Right cardiac atrium (tissue), 5 donors: ENCODE measurements around the gene SLC44A5. TPM values are rescaled to one million over a fixed set of nuclear protein-coding genes. Genes with fewer than 3 reads are reported as not detected.
"Not testable (repeated sequence)": the region's sequence is repeated elsewhere in the genome, so short reads cannot be mapped to it uniquely, and the experiment has no call there.

Experiments used
- ATAC-seq, 2 donors: fragments of 200-7000 bp; cut with Tn5 transposase; one replicate each; pipeline versions ENCODE4 v1.8.0 to v1.9.1; 2020; ENCODE audit warnings: moderate library complexity in 2 of 2, mild to moderate bottlenecking in 1 of 2
- DNase-seq, 3 donors: peaks; one replicate each; pipeline ENCODE4 v3.0.0-alpha.2; 2020
- H3K27ac ChIP-seq: one replicate; pipeline ENCODE4 v1.5.1; 2013; ENCODE audit warnings: mild to moderate bottlenecking, low read length, control low read depth, moderate library complexity
- H3K27me3 ChIP-seq: one replicate; pipeline ENCODE4 v1.6.1; 2013; ENCODE audit not compliant: control insufficient read depth, insufficient read depth
- H3K4me1 ChIP-seq: one replicate; pipeline ENCODE4 v1.6.1; 2013; ENCODE audit warnings: low read length; ENCODE audit not compliant: control insufficient read depth, insufficient read depth
- H3K4me3 ChIP-seq: one replicate; pipeline ENCODE4 v1.5.1; 2013; ENCODE audit warnings: low read length, control low read depth
- H3K9me3 ChIP-seq: one replicate; pipeline ENCODE4 v1.6.1; 2013; ENCODE audit warnings: low read length; ENCODE audit not compliant: control insufficient read depth
- WGBS: extraction: QIAGEN DNeasy Blood & Tissue Kit; methylation state at CpG from one replicate; pipeline ENCODE4 v1.1.7; 2013; 5-methylcytosine and 5-hydroxymethylcytosine counted together
- intact Hi-C, 4 donors: fragments of 100-400 bp; cut with DNase I; formaldehyde crosslinking; loops; one replicate each; pipeline versions ENCODE4 v1.11.0 to v1.14.0; 2022 to 2023
- polyA plus RNA-seq: library from polyadenylated mRNA; stranded (reverse); fragments of 200-250 nt; gene quantifications from one replicate; pipeline ENCODE4 v1.2.3, GENCODE V29; 2013
- total RNA-seq, 4 donors: library from RNA; stranded (reverse); fragmentation: NEBNext Ultra II Directional; extraction: Animal tissue kit (Norgen Biotek cat#: 25700); gene quantifications; one replicate each; pipeline ENCODE4 v1.2.1, GENCODE V29; 2021
- donor health status: healthy with polysubstance abuse.
- donor health status: DM: no; HTN: yes; CAD: no.
- donor health status: DM: no; HTN: no; CAD: no.
- donor health status: DM: no; HTN: yes; CAD: no; lungs with severe emphysema.
- donor health status: DM: yes; HTN: yes; CAD: no.

The SLC44A5 gene
- total and polyA plus RNA-seq, 5 donors: 0.48 to 4.1 (median 1.2) TPM

GRCh38 chr1:75403147-75403646 lies 207.7 kb downstream of the SLC44A5 start:
- H3K27me3 ChIP-seq, H3K27ac ChIP-seq, H3K9me3 ChIP-seq, H3K4me3 ChIP-seq, intact Hi-C loops, H3K4me1 ChIP-seq, DNase-seq, ATAC-seq: not testable (repeated sequence)
- 66% methylated on average over 5 of the region's 5 CpGs for WGBS

DNA sequence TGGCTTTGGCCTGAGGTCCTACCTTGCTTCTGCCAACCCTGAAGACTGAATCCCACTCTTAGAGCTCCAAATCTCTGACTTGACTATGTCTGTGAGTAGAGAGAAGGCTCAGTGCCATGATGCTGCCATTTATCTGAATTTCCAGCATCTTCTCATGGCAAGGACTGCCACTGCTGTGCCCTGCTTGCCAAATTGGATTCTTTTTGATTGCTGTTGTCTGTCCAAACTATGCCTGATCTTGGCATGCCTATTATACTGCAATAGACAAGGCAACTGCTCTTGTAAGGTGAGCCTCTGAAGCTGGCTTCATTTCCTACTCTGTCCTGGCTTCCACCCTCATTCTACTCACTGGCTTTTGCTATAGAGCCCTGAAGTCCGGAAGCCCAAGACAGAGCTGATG lies 210.2 kb downstream of the SLC44A5 start:
- WGBS: 76% methylated on average over 1 of the region's 1 CpG
- Histone ChIP-seq H3K4me3 (no peak overlapping the region), H3K4me1 (no peaks in the 10 kb centered on the region), H3K9me3 (no peaks in the 10 kb centered on the region), H3K27me3 (no peaks in the 10 kb centered on the region), H3K27ac (no peak overlapping the region)
- no peak for DNase-seq
- intact Hi-C loops: no loop called here
- ATAC-seq: no peak

GRCh38 chr1:75396745-75397144 lies 214.2 kb downstream of the SLC44A5 start:
- ATAC-seq (no peak), DNase-seq (no peak)
- no peak overlapping the region for H3K4me3 ChIP-seq
- intact Hi-C loops: no loop called here
- H3K9me3 ChIP-seq: no peaks in the 10 kb centered on the region
- no peaks in the 10 kb centered on the region for H3K27me3 ChIP-seq
- H3K27ac ChIP-seq: no peak overlapping the region
- H3K4me1 ChIP-seq: no peaks in the 10 kb centered on the region
- WGBS: 63% methylated on average over 1 of the region's 1 CpG

DNA sequence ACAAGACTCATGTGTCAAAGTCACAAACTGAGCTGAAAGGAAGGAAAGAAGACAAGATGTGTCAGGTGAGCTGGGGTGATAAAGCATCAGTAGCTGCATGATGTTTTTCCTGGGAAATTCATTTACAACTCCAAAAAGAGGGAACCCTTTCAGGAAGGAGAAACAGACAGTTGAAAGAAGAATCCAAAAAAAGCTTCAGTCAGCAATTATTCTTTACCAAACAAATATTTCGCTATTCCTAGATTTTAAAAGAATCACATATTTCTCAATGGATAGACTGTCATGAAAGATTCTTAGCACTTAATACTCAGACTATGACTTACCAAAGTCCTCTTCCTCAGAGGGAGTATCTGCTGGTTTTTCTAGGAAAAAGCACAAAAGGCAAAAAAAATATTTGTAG lies 214.7 kb downstream of the SLC44A5 start:
- Histone ChIP-seq H3K4me3 (no peak overlapping the region), H3K9me3 (no peaks in the 10 kb centered on the region), H3K4me1 (no peaks in the 10 kb centered on the region), H3K27ac (no peak overlapping the region), H3K27me3 (no peaks in the 10 kb centered on the region)
- WGBS: 90% methylated on average over 1 of the region's 1 CpG
- DNase-seq (no peak), ATAC-seq (no peak)
- intact Hi-C loops: no loop called here

DNA sequence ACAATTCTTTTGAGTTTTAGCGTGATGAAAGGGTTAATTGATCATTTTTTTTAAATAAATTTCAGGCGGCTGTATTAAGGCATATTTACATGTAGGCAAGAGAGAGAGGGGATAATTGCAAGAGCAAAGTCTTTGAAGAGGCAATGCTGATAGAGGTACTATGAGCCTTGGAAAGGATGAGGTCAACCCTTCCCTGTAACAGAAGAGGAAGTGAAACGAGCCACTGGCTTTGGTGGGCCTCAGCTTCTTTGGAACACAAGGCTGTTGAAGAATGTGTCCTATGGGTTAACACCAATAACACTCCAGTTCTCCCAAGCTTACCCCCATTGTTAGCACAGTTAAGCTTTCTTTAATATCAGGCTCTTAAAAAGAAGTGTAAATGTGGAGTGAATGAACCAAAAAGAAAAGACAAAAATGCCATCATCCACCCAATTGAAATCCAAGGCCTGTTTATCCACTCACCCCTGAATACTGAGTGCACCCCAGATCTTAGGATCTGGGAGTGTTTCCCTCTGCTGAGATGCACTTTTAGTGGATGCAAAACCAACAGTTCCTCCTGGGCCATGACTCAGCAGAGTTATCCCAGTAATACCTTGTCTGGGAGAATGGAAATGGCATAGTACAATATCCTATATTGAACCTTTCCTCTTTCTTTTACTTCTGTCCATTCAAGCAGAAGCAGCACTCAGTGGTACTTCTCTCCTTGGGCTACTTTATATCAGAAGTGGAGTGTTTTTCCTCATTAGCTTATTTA lies 216.4 kb downstream of the SLC44A5 start:
- WGBS: 63% methylated on average over 3 of the region's 3 CpGs
- ATAC-seq: no peak
- no peak for DNase-seq
- intact Hi-C loops: no loop called here
- H3K4me1 ChIP-seq: no peaks in the 10 kb centered on the region
- H3K9me3 ChIP-seq: no peaks in the 10 kb centered on the region
- no peaks in the 10 kb centered on the region for H3K27me3 ChIP-seq
- H3K27ac ChIP-seq: no peak overlapping the region
- no peak overlapping the region for H3K4me3 ChIP-seq

GRCh38 chr1:75392278-75392677 lies 218.6 kb downstream of the SLC44A5 start:
- intact Hi-C loops: no loop called here
- H3K27me3 ChIP-seq: no peaks in the 10 kb centered on the region
- no peaks in the 10 kb centered on the region for H3K9me3 ChIP-seq
- no peak overlapping the region for H3K4me3 ChIP-seq
- ATAC-seq: no peak
- no peaks in the 10 kb centered on the region for H3K4me1 ChIP-seq
- 56% methylated on average over 1 of the region's 1 CpG for WGBS
- no peak overlapping the region for H3K27ac ChIP-seq
- no peak for DNase-seq

DNA sequence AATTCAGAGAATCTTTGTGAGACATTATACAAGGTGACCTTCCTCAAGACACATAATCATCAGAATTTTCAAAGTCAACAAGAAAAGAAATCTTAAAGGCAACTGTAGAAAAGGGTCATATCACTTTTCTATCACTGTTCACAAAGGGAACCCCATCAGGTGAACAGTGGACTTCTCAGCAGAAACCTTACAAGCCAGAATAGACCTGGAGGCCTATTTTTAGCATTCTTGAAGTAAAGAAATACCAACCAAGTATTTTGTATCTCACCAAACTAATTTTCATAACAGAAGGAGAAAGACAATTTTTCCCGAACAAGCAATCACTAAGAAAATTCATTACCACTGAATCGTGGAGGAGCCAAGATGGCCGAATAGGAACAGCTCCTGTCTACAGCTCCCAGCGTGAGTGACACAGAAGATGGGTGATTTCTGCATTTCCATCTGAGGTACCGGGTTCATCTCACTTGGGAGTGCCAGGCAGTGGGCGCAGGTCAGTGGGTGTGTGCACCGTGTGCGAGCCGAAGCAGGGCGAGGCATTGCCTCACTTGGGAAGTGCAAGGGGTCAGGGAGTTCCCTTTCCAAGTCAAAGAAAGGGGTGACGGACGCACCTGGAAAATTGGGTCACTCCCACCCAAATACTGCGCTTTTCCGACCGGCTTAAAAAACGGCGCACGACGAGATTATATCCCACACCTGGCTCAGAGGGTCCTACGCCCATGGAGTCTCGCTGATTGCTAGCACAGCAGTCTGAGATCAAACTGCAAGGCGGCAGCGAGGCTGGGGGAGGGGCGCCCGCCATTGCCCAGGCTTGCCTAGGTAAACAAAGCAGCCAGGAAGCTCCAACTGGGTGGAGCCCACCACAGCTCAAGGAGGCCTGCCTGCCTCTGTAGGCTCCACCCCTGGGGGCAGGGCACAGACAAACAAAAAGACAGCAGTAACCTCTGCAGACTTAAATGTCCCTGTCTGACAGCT lies 235.2 kb downstream of the SLC44A5 start:
- WGBS: 85% methylated on average over 22 of the region's 25 CpGs
- H3K9me3 ChIP-seq, H3K27me3 ChIP-seq, ATAC-seq, intact Hi-C loops, DNase-seq, H3K27ac ChIP-seq, H3K4me1 ChIP-seq, H3K4me3 ChIP-seq: not testable (repeated sequence)

- no peaks in the 10 kb centered on the region for H3K4me1 ChIP-seq
- no peak overlapping the region for H3K27ac ChIP-seq
- DNase-seq: peak in 1 of 3 donors; percentile 28
- intact Hi-C loops: no loop called here
- ATAC-seq: no peak
- no peak overlapping the region for H3K4me3 ChIP-seq
- no peaks in the 10 kb centered on the region for H3K27me3 ChIP-seq
- no peaks in the 10 kb centered on the region for H3K9me3 ChIP-seq
- 66% methylated on average over 5 of the region's 5 CpGs for WGBS
Measured at GRCh38 chr1:75373542-75374159, 237.3 kb downstream of the SLC44A5 start.

DNA sequence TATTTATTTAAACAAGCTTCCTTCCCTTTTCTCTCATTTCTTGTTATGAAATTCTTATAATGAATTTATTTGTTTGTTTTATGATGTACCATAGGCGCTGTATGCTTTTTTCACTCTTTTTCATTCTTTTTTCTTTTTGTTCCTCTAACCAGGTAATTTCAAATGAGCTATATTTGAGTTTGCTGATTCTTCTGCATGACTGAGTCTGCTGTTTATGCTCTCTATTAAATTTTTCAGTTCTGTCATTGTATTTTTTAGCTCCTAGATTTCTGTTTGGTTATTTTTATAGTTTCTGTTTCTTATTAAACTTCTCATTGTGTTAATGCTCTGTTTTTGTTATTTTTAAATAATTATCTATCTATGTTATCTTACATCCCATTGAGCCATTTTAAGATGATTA lies 244.3 kb downstream of the SLC44A5 start:
- intact Hi-C loops: no loop called here
- H3K9me3 ChIP-seq: no peaks in the 10 kb centered on the region
- ATAC-seq: no peak
- DNase-seq: no peak
- no peaks in the 10 kb centered on the region for H3K4me1 ChIP-seq
- no peaks in the 10 kb centered on the region for H3K27me3 ChIP-seq
- H3K4me3 ChIP-seq: no peak overlapping the region
- H3K27ac ChIP-seq: no peak overlapping the region
- WGBS: 86% methylated on average over 1 of the region's 1 CpG

GRCh38 chr1:75361260-75361659 lies 249.7 kb downstream of the SLC44A5 start:
- WGBS: 65% methylated on average over 2 of the region's 2 CpGs
- intact Hi-C loops: no loop called here

GRCh38 chr1:75354267-75354666 lies 256.6 kb downstream of the SLC44A5 start:
- intact Hi-C loops, H3K27me3 ChIP-seq, H3K9me3 ChIP-seq, DNase-seq, H3K27ac ChIP-seq, ATAC-seq, H3K4me1 ChIP-seq, H3K4me3 ChIP-seq: not testable (repeated sequence)
- WGBS: 76% methylated on average over 6 of the region's 6 CpGs

More at GRCh38 chr1:75361260-75361659, 249.7 kb downstream of the SLC44A5 start:
- DNase-seq: no peak
- Histone ChIP-seq H3K27me3 (no peaks in the 10 kb centered on the region), H3K4me3 (no peak overlapping the region), H3K27ac (no peak overlapping the region), H3K4me1 (no peaks in the 10 kb centered on the region), H3K9me3 (no peaks in the 10 kb centered on the region)
- ATAC-seq: no peak
